IPS DF 4.7 (cell line): ENCODE data around the gene EXOC6.

Experiments
- DNase-seq: peaks from one replicate; pipeline ENCODE4 v3.0.0-alpha.2; 2013; ENCODE audit warnings: low spot score; ENCODE audit errors: extremely low read depth

EXOC6 gene, protein sequence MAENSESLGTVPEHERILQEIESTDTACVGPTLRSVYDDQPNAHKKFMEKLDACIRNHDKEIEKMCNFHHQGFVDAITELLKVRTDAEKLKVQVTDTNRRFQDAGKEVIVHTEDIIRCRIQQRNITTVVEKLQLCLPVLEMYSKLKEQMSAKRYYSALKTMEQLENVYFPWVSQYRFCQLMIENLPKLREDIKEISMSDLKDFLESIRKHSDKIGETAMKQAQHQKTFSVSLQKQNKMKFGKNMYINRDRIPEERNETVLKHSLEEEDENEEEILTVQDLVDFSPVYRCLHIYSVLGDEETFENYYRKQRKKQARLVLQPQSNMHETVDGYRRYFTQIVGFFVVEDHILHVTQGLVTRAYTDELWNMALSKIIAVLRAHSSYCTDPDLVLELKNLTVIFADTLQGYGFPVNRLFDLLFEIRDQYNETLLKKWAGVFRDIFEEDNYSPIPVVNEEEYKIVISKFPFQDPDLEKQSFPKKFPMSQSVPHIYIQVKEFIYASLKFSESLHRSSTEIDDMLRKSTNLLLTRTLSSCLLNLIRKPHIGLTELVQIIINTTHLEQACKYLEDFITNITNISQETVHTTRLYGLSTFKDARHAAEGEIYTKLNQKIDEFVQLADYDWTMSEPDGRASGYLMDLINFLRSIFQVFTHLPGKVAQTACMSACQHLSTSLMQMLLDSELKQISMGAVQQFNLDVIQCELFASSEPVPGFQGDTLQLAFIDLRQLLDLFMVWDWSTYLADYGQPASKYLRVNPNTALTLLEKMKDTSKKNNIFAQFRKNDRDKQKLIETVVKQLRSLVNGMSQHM

DNA sequence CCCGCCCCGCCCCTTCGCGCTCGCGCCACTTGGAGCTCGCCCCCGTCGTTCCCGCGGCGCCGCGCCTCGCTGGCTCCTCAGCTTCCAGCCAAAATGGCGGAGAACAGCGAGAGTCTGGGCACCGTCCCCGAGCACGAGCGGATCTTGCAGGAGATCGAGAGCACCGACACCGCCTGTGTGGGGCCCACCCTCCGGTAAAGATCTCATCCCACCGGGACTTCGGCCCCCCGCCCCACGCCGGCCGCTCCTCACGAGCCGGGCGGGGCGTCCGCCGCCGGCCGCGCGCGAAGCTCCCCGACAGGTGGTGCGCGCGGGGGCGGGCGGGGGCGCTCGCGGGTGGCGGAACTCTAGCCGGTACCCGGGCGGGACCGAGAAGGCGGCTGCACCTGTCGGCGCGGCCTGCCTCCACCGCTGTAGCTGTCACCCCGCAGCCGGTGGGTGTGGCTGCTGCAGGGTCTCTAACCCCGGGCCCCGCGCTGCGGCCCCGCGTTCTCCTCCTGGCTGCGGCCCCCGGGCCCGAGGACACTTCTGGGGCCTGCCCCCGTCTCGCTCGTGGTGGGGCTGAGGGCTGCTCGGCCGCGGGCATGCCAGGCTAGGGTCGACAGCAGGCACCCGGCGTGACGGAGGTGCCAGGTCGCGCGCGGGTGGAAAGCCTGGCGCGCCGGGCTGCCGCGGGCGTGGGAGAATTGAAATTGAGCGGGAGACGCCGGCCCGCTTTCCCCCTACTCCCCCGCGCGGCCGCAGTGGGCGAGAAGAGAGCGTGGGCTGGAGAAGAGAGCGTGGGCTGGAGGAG, at the start of gene EXOC6:
Gene EXOC6, plus strand, starts transcription at position 80 of the 793 bp plus-strand sequence. Its CDS starts 14 bp downstream, at position 94.
- no peak for DNase-seq

DNA sequence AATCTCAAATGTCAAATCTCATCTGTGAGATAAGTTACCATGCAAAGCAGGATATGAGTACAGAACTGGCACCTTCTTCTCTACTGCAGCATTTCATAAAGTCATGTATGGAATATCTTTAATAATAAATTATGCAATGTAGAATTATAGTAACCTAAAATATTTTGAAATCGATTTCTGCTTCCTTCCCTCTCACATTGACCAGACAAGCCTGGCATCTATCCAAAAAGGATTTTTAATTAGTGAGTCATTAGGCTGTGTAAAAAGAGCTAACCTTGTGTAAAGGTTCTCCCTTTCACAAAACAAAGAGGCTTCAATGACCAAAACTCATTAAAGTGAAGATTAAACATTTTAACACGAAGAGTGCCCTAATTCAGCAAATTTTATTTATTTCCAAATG, 48.8 kb upstream of the EXOC6 start:
- DNase-seq, result no peak

DNA sequence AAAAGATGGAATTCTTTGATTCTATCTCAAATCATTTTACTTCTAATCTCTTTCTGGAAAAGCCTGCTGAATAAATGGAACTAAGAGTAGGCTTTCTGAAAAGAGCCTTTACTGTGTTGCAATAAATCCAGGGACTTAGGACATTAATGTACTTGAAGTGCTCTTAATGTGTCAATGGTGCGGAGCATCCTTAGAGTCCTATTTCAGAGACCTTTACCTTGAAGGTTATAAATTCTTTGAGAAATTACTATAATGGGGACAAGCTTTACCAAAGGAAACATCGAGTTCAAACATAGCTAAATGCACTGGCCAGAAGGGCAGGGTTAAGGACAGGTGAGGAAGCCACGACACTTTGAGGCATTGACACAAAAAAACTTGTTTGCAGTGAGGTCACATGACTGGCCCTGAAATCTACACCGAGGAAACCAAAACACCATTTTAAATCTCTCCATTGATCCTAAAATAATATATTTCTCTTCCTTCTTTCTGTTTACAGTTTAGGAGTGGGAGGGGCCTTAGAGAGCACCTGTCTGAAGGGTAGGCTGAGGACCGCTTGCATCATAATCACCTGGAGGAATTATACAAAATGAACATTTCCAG, 48.1 kb upstream of the EXOC6 start:
- DNase-seq, result no peak

DNA sequence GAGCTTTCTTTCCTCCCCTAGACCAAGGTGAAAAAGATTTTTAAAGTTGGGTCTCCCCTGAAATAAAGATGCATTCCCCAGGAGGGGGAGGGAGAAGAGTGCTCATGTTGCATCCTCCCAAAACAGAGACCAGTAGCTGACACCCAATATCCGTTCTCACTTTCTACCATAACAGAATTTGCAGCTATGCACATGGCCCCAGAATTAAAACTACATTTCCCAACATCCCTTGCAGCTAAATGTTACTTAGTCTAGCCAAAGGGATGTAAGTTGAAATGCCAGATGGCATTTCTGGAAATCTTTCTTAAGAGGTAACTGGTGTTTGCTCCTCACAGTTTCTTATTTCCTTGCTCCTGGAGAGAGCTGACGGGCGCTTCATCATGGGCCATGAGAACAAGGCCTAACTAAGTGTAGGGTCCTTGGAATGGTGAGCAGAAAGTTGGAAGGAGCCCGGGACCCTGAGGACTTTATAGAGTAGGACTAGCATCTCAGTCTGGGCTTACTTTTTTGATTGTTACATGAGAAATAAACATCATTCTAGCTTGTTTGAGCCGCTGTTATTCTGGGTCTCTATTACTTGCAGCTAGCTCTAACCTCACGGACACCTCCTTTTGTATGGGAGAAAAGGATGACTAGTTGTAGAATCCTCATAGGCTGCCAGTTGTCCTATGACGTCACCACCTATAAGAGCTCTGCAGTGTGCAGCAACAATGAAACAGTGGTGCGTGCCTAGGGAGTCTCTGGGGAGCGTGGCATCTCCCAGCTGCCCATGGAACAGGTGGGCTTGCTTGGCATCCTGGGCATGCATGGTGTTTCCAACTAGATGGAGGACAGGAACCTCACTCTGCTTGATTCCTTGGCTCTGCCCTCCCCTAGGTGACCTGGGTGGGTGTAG, 46.1 kb upstream of the EXOC6 start:
- no peak for DNase-seq

DNA sequence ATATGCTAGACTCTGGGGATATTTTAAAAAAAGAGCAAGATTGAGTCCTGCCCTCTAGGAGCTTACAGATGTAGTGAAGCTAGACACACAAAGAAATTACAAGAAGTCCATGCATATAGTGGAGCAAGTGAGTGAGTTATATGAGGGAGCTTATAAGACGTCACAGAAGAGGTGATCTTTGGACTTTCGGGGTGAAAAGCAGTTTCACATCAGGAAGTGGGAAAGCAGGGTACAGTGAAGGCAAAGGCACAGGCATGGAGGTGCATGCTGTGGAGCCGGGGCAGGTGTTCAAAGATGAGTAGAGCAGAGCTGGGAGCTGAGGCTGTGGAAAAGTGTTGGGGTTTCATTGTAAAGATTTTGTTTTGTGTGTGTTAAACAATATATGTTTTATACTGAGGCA, 38.5 kb upstream of the EXOC6 start:
- DNase-seq, result no peak

DNA sequence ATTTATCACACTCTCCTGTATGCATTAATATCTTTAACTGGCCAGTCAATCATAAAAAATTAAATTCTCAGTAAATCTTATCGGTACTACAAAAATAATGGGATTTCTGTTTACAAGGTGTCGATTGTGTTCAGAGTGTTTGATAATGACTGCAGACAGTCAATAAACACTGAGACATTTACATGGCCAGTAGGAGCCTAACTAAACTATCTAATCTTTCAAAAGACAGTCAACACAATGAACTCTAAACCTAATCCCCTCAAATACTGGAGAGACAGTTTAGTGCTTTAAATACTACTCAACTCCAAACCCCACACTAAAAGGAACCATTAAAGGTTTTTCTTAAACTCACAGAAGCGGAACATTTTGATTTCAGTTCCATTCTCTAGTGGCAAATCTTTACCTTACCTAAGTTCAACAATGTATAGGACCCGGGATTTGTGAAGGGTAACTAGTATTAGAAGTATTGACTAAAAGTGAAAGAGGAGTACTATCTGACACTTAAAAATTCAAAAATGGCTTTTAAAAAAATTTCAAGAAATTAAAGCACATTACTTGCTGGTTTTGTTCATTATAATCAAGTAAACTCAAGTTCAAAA, 37.3 kb upstream of the EXOC6 start:
- no peak for DNase-seq

DNA sequence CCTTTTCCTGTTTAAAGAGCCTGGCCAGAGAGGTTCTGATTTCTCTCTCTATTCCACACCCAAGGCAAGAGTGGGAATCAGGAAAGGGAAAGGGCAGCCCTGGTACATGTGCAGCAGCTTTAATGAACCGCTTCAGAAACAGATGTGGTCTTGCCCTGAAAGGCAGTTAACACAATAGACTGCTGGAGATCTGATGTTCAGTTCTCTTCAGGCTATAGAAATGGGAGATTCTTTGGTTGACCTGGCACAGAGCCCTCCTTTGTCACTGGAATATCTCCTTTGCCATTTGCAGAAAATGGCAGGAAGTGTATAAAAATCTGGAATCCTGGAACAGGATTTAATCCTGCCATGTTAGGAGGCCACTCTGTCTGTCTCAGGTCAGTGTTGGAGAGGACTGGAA, 36.3 kb upstream of the EXOC6 start:
- no peak for DNase-seq

DNA sequence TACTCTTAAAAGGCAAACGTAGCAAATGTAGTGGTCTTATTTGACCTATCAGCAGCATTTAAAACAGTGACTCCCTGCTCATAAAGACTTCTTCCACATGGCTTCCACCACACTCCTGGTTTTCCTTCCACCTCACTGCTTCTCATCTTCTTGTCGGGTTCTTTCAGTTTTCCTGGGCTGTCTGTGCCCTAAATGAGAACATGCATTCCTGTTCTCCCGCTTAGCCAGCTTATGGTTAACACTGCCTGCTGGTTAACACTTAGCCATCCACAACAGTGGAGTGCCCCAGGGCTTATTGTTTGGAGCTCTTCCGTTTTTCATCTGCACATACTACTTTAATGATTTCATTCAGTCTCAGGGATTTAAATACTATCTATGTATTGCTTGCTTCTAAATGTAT, 34.3 kb upstream of the EXOC6 start:
- DNase-seq, result no peak

DNA sequence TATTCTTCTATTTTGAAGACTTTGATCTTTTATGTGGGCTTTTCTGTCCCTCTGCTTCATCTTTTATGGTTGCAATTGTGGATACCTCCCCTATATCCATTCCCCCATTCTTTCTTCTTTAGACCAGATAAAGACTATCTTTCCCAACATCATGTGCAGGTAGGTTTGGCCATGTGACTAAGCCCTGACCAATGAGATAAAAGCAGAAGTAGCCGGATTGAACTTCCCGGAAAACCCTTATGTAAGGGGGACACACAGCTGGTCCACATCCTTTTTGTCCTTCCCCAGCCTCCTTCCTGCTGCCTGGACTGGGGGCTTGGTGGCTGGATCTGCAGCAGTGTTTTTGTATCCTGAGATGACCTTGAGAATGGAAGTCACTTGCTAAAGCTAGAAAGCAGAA, 33.5 kb upstream of the EXOC6 start:
- DNase-seq, result no peak

DNA sequence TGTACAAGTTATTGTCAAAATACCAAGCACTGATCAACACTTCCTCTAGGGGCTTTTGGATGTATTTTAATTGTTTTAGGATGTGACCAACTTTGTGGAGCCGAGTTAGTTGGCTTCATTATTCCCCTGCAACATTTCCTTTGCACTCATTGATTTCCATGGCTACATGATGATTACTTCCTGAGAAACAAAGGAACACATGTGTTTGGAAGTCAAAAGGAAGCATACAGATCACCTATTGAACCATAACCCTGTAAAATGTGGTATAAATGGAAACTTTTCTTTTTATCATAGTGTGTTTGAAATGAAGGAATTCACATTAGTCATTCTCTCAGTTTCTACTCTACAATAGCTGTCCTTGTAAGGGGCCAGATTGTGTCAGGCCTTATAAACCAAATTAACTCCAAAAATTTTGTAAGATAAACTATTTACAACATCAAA, 32.2 kb upstream of the EXOC6 start:
- DNase-seq, result no peak

DNA sequence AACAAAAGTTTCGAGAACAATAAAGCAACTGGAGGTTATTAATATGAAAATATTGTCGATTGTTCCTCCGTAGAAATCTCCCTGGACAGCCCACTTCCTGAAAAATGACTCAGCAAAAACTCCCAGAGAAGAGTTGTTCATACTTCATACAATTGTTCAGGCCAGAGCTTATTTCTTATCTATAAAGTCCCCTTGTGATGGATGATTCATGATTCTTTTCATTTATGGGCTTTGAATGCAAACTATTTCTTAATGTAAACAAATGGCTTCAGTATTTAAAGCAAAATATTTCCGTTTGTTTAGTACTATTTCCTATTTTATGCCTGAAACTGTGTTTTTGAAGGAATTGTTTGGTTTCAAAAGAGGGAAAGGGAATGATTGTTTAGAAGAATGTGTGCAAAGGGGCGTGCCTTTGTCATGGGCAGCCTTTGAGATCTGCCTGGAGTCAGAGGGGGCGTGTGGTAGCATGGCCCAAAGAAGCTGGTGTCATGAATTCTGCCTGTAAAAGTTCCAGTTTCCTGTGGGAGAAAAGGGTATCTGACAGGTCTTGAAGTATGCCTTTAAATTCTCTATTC, 26.2 kb upstream of the EXOC6 start:
- no peak for DNase-seq

DNA sequence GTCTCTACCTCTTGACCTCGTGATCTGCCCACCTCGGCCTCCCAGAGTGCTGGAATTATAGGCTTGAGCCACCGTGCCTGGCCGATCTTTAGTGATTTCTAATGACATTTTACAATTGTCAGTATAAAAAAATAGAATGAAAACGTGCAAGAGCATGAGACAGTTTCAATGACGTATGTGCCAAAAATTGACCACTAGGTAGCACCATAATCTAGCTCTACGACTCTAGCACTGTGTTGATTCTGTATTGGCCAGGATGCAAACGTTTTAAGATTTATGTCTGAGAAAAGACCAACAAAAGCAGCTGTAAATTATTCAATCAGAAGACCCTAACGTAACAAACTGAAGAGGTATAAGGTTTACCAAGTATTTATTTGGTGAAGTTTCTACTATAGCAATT, 25.4 kb upstream of the EXOC6 start:
- no peak for DNase-seq

DNA sequence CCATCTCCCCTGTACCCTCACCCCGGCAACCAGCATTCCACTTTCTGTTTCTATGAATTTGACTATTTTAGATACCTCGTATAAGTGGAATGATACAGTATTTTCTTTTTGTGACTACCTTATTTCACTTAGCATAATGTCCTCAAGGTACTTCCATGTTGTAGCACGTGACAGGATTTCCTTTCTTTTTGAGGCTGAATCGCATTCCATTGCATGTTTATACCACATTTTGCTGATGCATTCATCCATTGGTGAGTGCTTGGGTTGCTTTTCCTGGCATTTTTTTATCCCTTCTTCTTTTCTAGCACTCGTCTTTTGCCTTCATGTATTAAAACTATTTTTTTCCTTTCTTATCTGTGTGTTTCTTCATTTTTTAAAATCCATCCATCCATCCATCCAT, 22.3 kb upstream of the EXOC6 start:
- no peak for DNase-seq

DNA sequence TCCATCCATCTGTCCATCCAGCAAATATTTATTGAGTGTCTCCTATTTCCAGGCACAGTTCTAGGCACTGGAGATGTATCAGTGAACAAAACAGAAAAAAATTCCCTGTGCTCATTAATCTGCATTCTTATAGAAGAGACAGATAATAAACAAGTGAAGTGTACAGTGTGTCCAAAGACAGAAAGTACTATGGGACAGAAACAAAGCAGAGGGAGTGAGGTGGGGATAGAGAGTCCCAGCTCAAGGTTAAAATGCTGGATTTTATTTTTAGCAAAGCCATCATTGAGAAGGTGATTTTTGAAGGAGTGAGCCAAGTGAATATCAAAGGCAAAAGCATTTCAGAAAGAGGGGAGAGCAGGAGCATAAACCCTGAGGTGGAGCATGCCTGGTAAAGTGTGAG, 21.8 kb upstream of the EXOC6 start:
- no peak for DNase-seq

DNA sequence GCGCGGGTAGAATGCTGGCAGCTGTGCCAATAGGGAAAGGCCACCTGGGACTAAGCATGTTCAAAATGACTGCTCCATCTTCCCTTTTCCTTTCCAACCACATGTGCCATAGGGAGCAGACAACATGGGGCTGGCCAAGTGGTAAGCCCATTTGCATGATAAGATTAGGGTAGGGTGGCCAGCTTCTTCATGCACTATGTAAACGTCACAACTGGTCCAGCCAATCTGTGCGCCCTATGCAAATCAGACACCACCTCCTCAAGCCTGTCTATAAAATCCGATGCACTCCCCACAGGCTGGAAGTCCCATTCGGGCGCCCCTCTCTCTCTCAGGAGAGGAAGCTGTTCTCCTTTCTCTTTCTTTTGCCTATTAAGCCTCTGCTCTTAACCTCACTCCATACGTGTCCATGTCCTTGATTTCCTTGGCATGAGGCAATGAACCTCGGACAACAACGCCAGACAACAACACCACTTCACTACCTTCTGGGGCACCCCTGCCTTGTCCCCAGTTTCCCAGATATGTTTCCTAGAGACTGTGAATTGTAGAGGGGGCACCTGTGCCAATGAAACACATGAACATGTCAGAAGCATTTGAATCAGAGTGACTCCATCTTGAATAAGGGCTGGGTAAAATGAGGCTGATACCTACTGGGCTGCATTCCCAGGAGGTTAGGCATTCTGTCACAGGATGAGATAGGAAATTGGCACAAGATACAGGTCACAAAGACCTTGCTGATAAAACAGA, 19.1 kb upstream of the EXOC6 start:
- DNase-seq, result no peak

DNA sequence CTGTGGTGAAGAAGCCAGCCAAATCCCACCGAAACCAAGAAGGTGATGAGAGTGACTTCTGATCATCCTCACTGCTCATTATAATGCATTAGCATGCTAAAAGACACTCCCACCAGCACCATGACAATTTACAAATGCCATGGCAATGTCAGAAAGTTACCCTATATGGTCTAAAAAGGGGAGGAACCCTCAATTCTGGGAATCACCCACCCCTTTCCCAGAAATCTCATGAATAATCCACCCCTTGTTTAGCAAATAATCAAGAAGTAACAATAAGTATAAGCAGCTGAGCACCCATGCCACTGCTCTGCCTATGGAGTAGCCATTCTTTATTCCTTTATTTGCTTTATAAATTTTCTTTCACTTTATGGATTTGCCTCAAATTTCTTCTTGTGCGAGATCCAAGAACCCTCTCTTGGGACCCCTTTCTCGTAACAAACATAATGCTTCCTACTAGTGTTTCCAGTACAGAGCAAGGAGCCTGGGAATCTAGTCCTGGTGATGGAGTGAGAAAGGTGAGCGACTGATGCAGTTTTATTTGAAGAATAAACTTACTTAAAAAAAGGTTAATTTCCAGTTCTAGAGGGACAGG, 18.4 kb upstream of the EXOC6 start:
- DNase-seq, result no peak

DNA sequence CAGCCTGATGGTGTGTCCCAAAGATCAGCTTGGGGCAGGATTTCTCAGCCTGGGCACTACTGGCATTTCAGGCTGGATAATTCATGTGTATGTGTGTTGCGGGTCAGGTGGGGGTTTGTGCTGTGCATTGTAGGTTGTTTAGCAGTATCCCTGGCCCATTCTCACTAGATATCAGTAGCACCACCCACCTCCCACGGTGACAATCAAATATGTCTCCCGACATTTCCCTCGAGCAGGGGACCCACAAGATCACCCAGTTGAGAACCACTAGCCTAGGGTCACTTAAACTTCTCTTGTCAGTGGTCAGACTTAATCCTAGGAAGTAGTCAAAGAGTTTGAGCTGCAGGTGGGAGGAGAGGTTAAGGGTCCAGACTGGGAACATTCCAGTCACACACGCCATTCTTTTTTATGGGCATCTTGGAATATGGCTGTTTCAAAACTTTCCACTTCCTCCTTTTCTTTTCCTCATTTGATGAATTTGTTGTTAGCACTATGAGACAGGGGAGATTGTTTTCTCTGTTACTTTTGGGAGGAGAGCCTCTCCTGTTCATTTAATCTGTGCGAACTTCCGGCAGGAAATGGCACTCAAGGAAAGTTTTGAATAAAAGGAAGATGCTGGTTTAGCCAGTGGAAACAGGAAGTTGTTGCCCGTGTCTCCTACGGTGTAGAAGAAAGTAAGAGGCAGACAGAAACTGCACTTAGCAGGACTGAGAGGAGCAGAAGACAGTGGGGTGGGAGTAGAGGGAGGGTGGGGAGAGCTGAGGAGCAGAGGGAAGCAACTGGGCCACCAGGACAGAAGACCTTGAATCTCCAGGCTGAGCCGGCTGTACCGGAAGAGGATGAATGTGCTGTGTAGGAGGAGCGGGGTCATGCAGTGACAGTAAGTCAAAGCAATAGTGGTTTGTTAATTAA, 17.6 kb upstream of the EXOC6 start:
- no peak for DNase-seq

DNA sequence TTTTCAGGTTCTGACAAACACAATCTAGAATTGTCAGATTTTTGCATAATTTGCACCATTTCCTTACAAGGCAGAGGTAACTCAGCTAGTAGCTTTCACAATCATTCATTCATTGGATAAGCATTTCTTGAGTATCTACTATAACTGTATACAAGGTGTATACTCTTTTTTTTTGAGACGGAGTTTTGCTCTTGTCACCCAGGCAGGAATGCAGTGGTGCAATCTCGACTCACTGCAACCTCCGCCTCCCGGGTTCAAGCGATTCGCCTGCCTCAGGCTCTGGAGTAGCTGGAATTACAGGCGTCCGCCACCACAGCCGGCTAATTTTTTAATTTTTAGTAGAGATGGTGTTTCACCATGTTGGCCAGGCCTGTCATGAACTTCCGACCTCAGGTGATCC, 16.2 kb upstream of the EXOC6 start:
- DNase-seq, result no peak
